H1 (cell line): ENCODE data around the gene IGF2BP3. TPM values are rescaled to one million over a fixed set of nuclear protein-coding genes. Genes with fewer than 3 reads are reported as not detected.

ENCODE experiments used
- polyA plus RNA-seq, 7 experiments: library from polyadenylated mRNA; depleted of rRNA in 3 of 7; stranded (reverse) in 5 of 7; unstranded in 2 of 7; fragments of >200 nt in 5 of 7; fragments of 200-250 nt in 2 of 7; gene quantifications; 1 replicate in 5 of 7; 2 replicates in 1 of 7; 4 replicates in 1 of 7; pipeline versions ENCODE4 v1.2.1 to v1.2.3, GENCODE V29; 2011 to 2013; ENCODE audit warnings: missing spikeins in 2 of 7, mixed read lengths in 2 of 7
- total RNA-seq: library from RNA; stranded (reverse); fragmentation: NEBNext Ultra II Directional; extraction: Animal tissue kit (Norgen Biotek cat#: 25700); gene quantifications from 2 replicates; pipeline ENCODE4 v1.2.1, GENCODE V29; 2021
- TF ChIP-seq, protein P1 (sequence below): fragments of 300-600 bp; sonication (generic); IDR thresholded peaks from 2 replicates; pipeline ENCODE4 v1.7.1; 2012; ENCODE audit warnings: low read length, moderate library complexity, mild to moderate bottlenecking, inconsistent platforms; ENCODE audit not compliant: insufficient replicate concordance

The IGF2BP3 gene
- total and polyA plus RNA-seq, 2 of the 8 experiments (the other 6 are each of a cell fraction or from before 2014, with no cell fraction given), result 66.3 to 193 TPM

DNA sequence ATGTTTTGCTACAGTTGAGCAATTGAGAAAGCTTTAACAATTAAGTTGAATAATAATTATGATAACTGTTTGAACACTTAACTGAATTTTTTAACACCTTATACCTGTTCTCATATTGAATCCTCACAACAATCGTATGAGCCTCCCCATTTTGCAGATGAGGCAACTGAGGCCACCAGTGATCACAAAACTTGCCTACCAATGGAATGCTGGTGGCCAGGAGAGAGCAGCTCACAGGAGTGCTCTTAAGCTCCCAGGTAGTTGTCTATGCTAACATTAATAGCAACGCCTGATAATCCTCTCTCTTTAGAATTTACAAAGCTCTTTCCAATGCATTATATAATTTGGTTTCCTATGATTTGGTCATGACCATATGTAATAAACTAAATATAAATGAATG is 202.1 kb downstream of the IGF2BP3 start (continued):
- TF ChIP-seq, protein P1, sequence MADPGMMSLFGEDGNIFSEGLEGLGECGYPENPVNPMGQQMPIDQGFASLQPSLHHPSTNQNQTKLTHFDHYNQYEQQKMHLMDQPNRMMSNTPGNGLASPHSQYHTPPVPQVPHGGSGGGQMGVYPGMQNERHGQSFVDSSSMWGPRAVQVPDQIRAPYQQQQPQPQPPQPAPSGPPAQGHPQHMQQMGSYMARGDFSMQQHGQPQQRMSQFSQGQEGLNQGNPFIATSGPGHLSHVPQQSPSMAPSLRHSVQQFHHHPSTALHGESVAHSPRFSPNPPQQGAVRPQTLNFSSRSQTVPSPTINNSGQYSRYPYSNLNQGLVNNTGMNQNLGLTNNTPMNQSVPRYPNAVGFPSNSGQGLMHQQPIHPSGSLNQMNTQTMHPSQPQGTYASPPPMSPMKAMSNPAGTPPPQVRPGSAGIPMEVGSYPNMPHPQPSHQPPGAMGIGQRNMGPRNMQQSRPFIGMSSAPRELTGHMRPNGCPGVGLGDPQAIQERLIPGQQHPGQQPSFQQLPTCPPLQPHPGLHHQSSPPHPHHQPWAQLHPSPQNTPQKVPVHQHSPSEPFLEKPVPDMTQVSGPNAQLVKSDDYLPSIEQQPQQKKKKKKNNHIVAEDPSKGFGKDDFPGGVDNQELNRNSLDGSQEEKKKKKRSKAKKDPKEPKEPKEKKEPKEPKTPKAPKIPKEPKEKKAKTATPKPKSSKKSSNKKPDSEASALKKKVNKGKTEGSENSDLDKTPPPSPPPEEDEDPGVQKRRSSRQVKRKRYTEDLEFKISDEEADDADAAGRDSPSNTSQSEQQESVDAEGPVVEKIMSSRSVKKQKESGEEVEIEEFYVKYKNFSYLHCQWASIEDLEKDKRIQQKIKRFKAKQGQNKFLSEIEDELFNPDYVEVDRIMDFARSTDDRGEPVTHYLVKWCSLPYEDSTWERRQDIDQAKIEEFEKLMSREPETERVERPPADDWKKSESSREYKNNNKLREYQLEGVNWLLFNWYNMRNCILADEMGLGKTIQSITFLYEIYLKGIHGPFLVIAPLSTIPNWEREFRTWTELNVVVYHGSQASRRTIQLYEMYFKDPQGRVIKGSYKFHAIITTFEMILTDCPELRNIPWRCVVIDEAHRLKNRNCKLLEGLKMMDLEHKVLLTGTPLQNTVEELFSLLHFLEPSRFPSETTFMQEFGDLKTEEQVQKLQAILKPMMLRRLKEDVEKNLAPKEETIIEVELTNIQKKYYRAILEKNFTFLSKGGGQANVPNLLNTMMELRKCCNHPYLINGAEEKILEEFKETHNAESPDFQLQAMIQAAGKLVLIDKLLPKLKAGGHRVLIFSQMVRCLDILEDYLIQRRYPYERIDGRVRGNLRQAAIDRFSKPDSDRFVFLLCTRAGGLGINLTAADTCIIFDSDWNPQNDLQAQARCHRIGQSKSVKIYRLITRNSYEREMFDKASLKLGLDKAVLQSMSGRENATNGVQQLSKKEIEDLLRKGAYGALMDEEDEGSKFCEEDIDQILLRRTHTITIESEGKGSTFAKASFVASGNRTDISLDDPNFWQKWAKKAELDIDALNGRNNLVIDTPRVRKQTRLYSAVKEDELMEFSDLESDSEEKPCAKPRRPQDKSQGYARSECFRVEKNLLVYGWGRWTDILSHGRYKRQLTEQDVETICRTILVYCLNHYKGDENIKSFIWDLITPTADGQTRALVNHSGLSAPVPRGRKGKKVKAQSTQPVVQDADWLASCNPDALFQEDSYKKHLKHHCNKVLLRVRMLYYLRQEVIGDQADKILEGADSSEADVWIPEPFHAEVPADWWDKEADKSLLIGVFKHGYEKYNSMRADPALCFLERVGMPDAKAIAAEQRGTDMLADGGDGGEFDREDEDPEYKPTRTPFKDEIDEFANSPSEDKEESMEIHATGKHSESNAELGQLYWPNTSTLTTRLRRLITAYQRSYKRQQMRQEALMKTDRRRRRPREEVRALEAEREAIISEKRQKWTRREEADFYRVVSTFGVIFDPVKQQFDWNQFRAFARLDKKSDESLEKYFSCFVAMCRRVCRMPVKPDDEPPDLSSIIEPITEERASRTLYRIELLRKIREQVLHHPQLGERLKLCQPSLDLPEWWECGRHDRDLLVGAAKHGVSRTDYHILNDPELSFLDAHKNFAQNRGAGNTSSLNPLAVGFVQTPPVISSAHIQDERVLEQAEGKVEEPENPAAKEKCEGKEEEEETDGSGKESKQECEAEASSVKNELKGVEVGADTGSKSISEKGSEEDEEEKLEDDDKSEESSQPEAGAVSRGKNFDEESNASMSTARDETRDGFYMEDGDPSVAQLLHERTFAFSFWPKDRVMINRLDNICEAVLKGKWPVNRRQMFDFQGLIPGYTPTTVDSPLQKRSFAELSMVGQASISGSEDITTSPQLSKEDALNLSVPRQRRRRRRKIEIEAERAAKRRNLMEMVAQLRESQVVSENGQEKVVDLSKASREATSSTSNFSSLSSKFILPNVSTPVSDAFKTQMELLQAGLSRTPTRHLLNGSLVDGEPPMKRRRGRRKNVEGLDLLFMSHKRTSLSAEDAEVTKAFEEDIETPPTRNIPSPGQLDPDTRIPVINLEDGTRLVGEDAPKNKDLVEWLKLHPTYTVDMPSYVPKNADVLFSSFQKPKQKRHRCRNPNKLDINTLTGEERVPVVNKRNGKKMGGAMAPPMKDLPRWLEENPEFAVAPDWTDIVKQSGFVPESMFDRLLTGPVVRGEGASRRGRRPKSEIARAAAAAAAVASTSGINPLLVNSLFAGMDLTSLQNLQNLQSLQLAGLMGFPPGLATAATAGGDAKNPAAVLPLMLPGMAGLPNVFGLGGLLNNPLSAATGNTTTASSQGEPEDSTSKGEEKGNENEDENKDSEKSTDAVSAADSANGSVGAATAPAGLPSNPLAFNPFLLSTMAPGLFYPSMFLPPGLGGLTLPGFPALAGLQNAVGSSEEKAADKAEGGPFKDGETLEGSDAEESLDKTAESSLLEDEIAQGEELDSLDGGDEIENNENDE, result no peak
- TF ChIP-seq, all 59 proteins: peak for 0
